Mesendoderm (in vitro differentiated cells): ENCODE measurements around the gene INTS15.

Source experiments
- DNase-seq: peaks from one replicate; pipeline ENCODE4 v3.0.0; 2013
- H2AK5ac ChIP-seq: 2 replicates; pipeline ENCODE4 v1.6.1; 2013; ENCODE audit warnings: low read length, inconsistent platforms
- H2BK120ac ChIP-seq: 2 replicates; pipeline ENCODE4 v1.6.1; 2013; ENCODE audit warnings: low read depth, mild to moderate bottlenecking, low read length, moderate library complexity, mixed read lengths
- H2BK15ac ChIP-seq: replicated peaks from 2 replicates; pipeline ENCODE4 v1.6.1; 2013; ENCODE audit warnings: low read depth, mild to moderate bottlenecking, moderate library complexity
- H2BK5ac ChIP-seq: 2 replicates; pipeline ENCODE4 v1.6.1; 2013; ENCODE audit warnings: low read length, inconsistent platforms
- H3K18ac ChIP-seq: 2 replicates; pipeline ENCODE4 v1.6.1; 2013; ENCODE audit warnings: mild to moderate bottlenecking, low read length, mixed read lengths
- H3K23ac ChIP-seq: one replicate; pipeline ENCODE4 v1.6.1; 2013; ENCODE audit warnings: low read length
- H3K27ac ChIP-seq: 2 replicates; pipeline ENCODE4 v1.5.1; 2013; ENCODE audit warnings: low read depth, mild to moderate bottlenecking, inconsistent platforms, low read length, moderate library complexity
- H3K27me3 ChIP-seq: 2 replicates; pipeline ENCODE4 v1.6.1; 2013; ENCODE audit warnings: low read length, control low read depth, mild to moderate bottlenecking, inconsistent platforms; ENCODE audit not compliant: insufficient read depth, poor library complexity
- H3K36me3 ChIP-seq: 2 replicates; pipeline ENCODE4 v1.6.1; 2013; ENCODE audit warnings: low read length, inconsistent platforms; ENCODE audit not compliant: control insufficient read depth, insufficient read depth
- H3K4ac ChIP-seq: one replicate; pipeline ENCODE4 v1.6.1; 2013; ENCODE audit warnings: low read depth, mild to moderate bottlenecking, low read length, moderate library complexity
- H3K4me1 ChIP-seq: 2 replicates; pipeline ENCODE4 v1.6.1; 2013; ENCODE audit warnings: low read depth, low read length, inconsistent platforms; ENCODE audit not compliant: control insufficient read depth
- H3K4me2 ChIP-seq: 2 replicates; pipeline ENCODE4 v1.6.1; 2013; ENCODE audit warnings: low read length
- H3K4me3 ChIP-seq: 2 replicates; pipeline ENCODE4 v1.5.1; 2013; ENCODE audit warnings: mild to moderate bottlenecking, low read length
- H3K56ac ChIP-seq: one replicate; pipeline ENCODE4 v1.6.1; 2013; ENCODE audit warnings: low read length
- H3K79me1 ChIP-seq: 2 replicates; pipeline ENCODE4 v1.6.1; 2013; ENCODE audit warnings: low read length, inconsistent platforms
- H3K79me2 ChIP-seq: 2 replicates; pipeline ENCODE4 v1.6.1; 2013; ENCODE audit warnings: mild to moderate bottlenecking, low read length; ENCODE audit not compliant: control insufficient read depth, insufficient read depth
- H3K9ac ChIP-seq: 2 replicates; pipeline ENCODE4 v1.6.1; 2013; ENCODE audit warnings: low read length, inconsistent platforms
- H4K5ac ChIP-seq: one replicate; pipeline ENCODE4 v1.6.1; 2013; ENCODE audit warnings: low read length
- H4K8ac ChIP-seq: one replicate; pipeline ENCODE4 v1.6.1; 2013; ENCODE audit warnings: low read depth, mild to moderate bottlenecking, control low read depth, low read length, moderate library complexity
- WGBS: extraction: QIAGEN DNeasy Blood & Tissue Kit; methylation state at CpG from one replicate; pipeline ENCODE4 v1.1.7; 2013; ENCODE audit warnings: low lambda C conversion rate, missing lambda C conversion rate; ENCODE audit not compliant: insufficient coverage; ENCODE audit errors: extremely low coverage; 5-methylcytosine and 5-hydroxymethylcytosine counted together

Gene INTS15

GRCh38 chr7:6653071-6654003 is 63.5 kb downstream of the INTS15 start:
- H3K23ac ChIP-seq: no peak overlapping the region
- DNase-seq: no peak
- H2AK5ac ChIP-seq: no peak overlapping the region
- no peaks in the 10 kb centered on the region for H3K4me1 ChIP-seq
- no peak overlapping the region for H3K4ac ChIP-seq
- no peak overlapping the region for H2BK15ac ChIP-seq
- no peak overlapping the region for H3K18ac ChIP-seq
- no peak overlapping the region for H3K4me3 ChIP-seq
- H3K56ac ChIP-seq: no peak overlapping the region
- no peak overlapping the region for H3K4me2 ChIP-seq
- no CpG with 5 or more reads among the region's 146 CpGs for WGBS
- no peaks in the 10 kb centered on the region for H3K27me3 ChIP-seq
- H2BK5ac ChIP-seq: no peak overlapping the region
- no peaks in the 10 kb centered on the region for H3K79me1 ChIP-seq
- H3K9ac ChIP-seq: no peak overlapping the region
- no peaks in the 10 kb centered on the region for H3K79me2 ChIP-seq
- H4K5ac ChIP-seq: no peak overlapping the region
- no peak overlapping the region for H2BK120ac ChIP-seq
- H4K8ac ChIP-seq: no peak overlapping the region
- H3K27ac ChIP-seq: no peak overlapping the region
- H3K36me3 ChIP-seq: peaks cover 4% of the 10 kb centered on the region

DNA sequence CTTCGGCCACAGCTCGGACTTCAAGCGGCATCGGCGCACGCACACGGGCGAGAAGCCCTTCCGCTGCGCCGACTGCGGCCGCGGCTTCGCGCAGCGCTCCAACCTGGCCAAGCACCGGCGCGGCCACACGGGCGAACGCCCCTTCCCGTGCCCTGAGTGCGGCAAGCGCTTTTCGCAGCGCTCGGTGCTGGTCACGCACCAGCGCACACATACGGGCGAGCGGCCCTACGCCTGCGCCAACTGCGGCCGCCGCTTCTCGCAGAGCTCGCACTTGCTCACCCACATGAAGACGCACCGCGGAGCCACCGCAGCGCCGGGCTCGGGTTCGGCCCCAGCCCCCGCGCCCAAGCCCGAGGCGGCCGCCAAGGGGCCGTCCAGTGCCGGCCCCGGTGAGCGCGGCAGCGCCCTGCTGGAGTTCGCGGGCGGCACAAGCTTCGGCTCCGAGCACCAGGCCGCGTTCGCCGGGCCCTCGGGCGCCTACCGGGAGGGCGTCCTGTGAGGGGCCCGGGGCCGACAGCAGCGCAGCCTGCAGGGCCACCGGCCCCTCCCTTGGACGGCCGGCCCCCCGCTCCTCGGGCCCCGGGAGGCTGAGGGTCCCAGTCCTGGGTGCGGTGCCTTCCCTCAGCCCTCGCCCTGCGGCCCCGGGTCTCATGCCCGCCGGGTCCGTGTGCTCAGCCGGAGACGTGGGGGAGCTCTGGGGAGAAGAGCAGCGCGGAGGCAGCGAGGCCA is 64.5 kb downstream of the INTS15 start:
- H2AK5ac ChIP-seq: no peak overlapping the region
- H3K36me3 ChIP-seq: peaks cover 4% of the 10 kb centered on the region
- WGBS: no CpG with 5 or more reads among the region's 94 CpGs
- no peaks in the 10 kb centered on the region for H3K79me2 ChIP-seq
- H3K9ac ChIP-seq: no peak overlapping the region
- H3K4me3 ChIP-seq: no peak overlapping the region
- no peak overlapping the region for H3K56ac ChIP-seq
- H2BK120ac ChIP-seq: no peak overlapping the region
- H4K8ac ChIP-seq: no peak overlapping the region
- H3K4ac ChIP-seq: no peak overlapping the region
- no peak overlapping the region for H4K5ac ChIP-seq
- no peak overlapping the region for H3K27ac ChIP-seq
- no peak overlapping the region for H3K23ac ChIP-seq
- no peak overlapping the region for H2BK5ac ChIP-seq
- H3K79me1 ChIP-seq: no peaks in the 10 kb centered on the region
- H3K4me1 ChIP-seq: no peaks in the 10 kb centered on the region
- H3K18ac ChIP-seq: no peak overlapping the region
- H3K27me3 ChIP-seq: no peaks in the 10 kb centered on the region
- no peak overlapping the region for H2BK15ac ChIP-seq
- no peak overlapping the region for H3K4me2 ChIP-seq
- DNase-seq: no peak

DNA sequence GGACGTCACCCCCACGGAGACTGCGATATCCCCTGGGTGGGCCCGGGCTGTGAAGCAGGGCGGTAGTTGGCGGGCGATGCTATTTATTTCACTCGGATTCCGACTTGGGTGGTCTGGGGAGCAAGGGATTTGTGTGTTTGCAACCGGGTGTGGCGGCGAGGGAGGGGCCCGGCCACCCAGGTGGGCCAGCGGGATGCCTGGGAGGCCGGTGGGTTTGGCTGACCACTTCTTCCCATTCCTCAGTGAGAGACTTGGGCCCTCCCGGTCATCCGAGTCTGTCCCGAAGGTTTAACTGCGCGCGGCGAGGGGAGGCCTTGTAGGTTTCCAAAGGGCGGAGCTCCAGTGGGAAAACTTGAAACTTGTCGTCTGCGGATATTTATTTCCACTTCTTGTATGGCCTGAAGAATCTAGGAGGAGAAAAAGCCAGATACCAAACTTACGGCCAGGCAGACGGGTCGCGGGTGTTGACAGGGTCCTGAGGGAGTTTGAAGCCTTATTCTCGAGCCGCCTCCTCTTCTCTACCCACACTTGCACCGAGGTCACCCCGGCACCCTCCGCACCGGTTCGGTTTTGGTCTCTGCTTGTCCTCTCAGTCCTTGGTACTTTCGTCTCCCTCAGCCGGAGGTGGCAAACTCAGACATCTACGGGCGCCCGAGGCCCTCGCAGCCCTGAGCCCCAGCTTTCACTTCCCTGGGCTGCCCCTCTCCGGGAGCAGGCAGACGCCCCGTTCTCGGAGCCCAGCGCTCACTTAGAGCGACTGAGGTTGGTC is 65.2 kb downstream of the INTS15 start:
- no peak overlapping the region for H3K56ac ChIP-seq
- no peaks in the 10 kb centered on the region for H3K4me1 ChIP-seq
- H3K4me2 ChIP-seq: no peak overlapping the region
- no peaks in the 10 kb centered on the region for H3K27me3 ChIP-seq
- no peak overlapping the region for H2AK5ac ChIP-seq
- H2BK15ac ChIP-seq: no peak overlapping the region
- peaks cover 4% of the 10 kb centered on the region for H3K36me3 ChIP-seq
- WGBS: no CpG with 5 or more reads among the region's 48 CpGs
- no peaks in the 10 kb centered on the region for H3K79me2 ChIP-seq
- H3K18ac ChIP-seq: no peak overlapping the region
- no peak overlapping the region for H3K4ac ChIP-seq
- H2BK5ac ChIP-seq: no peak overlapping the region
- no peak overlapping the region for H4K5ac ChIP-seq
- H2BK120ac ChIP-seq: no peak overlapping the region
- H3K9ac ChIP-seq: no peak overlapping the region
- H3K4me3 ChIP-seq: no peak overlapping the region
- no peak overlapping the region for H3K27ac ChIP-seq
- no peak for DNase-seq
- no peaks in the 10 kb centered on the region for H3K79me1 ChIP-seq
- H4K8ac ChIP-seq: no peak overlapping the region
- H3K23ac ChIP-seq: no peak overlapping the region

- no peaks in the 10 kb centered on the region for H3K79me2 ChIP-seq
- H3K27ac ChIP-seq: no peak overlapping the region
- no peak overlapping the region for H3K18ac ChIP-seq
- no peak overlapping the region for H3K4me3 ChIP-seq
- H3K79me1 ChIP-seq: no peaks in the 10 kb centered on the region
- no peak overlapping the region for H3K23ac ChIP-seq
- no peak overlapping the region for H2AK5ac ChIP-seq
- no peak for DNase-seq
- no peak overlapping the region for H2BK5ac ChIP-seq
- no peaks in the 10 kb centered on the region for H3K27me3 ChIP-seq
- no peak overlapping the region for H4K5ac ChIP-seq
- H2BK120ac ChIP-seq: no peak overlapping the region
- no peak overlapping the region for H3K4me2 ChIP-seq
- H3K56ac ChIP-seq: no peak overlapping the region
- H3K4ac ChIP-seq: no peak overlapping the region
- H3K4me1 ChIP-seq: no peaks in the 10 kb centered on the region
- H3K36me3 ChIP-seq: peaks cover 4% of the 10 kb centered on the region
- H3K9ac ChIP-seq: no peak overlapping the region
- no peak overlapping the region for H4K8ac ChIP-seq
- WGBS: no CpG with 5 or more reads among the region's 17 CpGs
- no peak overlapping the region for H2BK15ac ChIP-seq
These were observed 66.0 kb downstream of the INTS15 start for GRCh38 chr7:6655636-6656385.

- Histone ChIP-seq H2AK5ac (no peak overlapping the region), H3K79me1 (no peaks in the 10 kb centered on the region), H3K23ac (no peak overlapping the region), H3K9ac (no peak overlapping the region), H3K4me3 (no peak overlapping the region), H3K27ac (no peak overlapping the region), H3K56ac (no peak overlapping the region), H2BK5ac (no peak overlapping the region), H4K8ac (no peak overlapping the region), H3K36me3 (peaks cover 4% of the 10 kb centered on the region), H3K4ac (no peak overlapping the region), H4K5ac (no peak overlapping the region), H3K79me2 (no peaks in the 10 kb centered on the region), H2BK120ac (no peak overlapping the region), H3K27me3 (no peaks in the 10 kb centered on the region), H3K18ac (no peak overlapping the region), H2BK15ac (no peak overlapping the region), H3K4me1 (no peaks in the 10 kb centered on the region), H3K4me2 (no peak overlapping the region)
- no peak for DNase-seq
- WGBS: no CpG with 5 or more reads among the region's 9 CpGs
These were observed 66.6 kb downstream of the INTS15 start for GRCh38 chr7:6656413-6656812.
